AG04449 (cell line): ENCODE results near the gene REX1BD.
"Not testable (repeated sequence)": the region's sequence is repeated elsewhere in the genome, so short reads cannot be mapped to it uniquely, and the experiment has no call there.

Experiments used
- CTCF ChIA-PET: fragments of 350-600 bp; formaldehyde crosslinking; extraction: SDS; loops from one replicate; lab custom pipeline; 2021; ENCODE audit warnings: antibody characterized with exemption; lab: Yijun Ruan, JAX
- POLR2A ChIA-PET: fragments of 400-600, 350-600 bp; formaldehyde crosslinking; extraction: SDS; loops from one replicate; lab custom pipeline; 2020; ENCODE audit warnings: antibody characterized with exemption, inconsistent platforms; lab: Yijun Ruan, JAX
- DNase-seq: peaks from one replicate; pipeline ENCODE4 v3.0.0-alpha.2; 2010; ENCODE audit warnings: low read depth, low spot score
- H3K4me3 ChIP-seq: 2 replicates; pipeline ENCODE4 v1.5.1; 2011; ENCODE audit warnings: low read depth, mild to moderate bottlenecking, control low read depth, low read length
- CTCF ChIP-seq: IDR thresholded peaks from one replicate; pipeline ENCODE4 v1.5.1; 2011; ENCODE audit warnings: mild to moderate bottlenecking, moderate library complexity, low read length, control low read depth, inconsistent platforms; ENCODE audit not compliant: insufficient read depth; ENCODE audit errors: missing control alignments

REX1BD gene

DNA sequence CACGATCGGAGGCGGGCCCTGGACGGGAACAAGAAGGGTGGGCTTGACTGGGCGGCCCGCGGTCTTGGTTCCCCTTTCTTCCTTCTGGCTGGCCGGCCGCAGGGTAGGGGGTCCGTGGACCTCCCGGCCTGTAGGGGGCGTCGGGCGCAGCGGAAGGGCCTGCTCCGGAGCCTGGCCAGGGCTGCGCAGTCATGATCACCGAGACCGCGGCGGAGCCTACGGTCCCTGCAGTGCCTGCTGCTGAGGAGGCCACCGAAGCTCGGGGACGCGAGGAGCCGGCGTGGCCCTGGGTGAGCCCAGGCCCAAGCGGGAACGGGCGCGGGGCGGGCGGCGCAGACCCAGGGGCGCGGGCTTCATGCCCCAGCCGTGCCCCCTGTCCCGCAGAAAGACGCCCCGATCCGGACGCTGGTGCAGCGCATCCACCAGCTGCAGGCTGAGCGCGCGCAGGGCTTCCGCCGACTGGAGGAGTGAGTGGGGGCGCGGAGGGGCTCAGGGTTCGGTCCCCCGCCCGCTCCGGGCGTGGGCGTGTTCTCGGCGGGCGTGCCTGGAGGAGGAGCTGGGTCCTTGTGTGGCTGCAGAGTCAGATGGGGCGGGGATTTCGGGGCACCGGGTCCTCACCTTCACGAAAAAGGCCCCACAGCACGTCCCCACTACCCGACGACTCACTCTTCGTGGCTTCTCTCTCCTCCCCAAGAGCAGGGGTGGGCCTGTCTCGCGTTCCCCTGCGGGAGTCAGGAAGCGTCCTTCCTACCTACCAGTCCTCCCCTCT lies at the start of gene REX1BD:
Gene REX1BD, plus strand, starts transcription at position 188 of the 769 bp plus-strand sequence. Its CDS starts 4 bp downstream, at position 192.
- H3K4me3 ChIP-seq: peak within 1 kb of the TSS; percentile 72
- TF ChIP-seq CTCF: peak; percentile 97
- DNase-seq: no peak
- POLR2A ChIA-PET: interaction anchor here (0.5 to 1.9 kb wide), 6 partner anchors 13 to 243 kb away, joined by 3 to 8 read pairs (median 4); partner anchors contain the start of genes KXD1, UBA52 and UPF1
- CTCF ChIA-PET: interaction anchor here (0.7 to 15.9 kb wide), 47 partner anchors 9 to 304 kb away, joined by 3 to 286 read pairs (median 4); partner anchors contain the start of genes COMP, ELL, KXD1 and SSBP4

GRCh38 chr19:18539372-18539771 lies 49.2 kb upstream of the REX1BD start:
- no peak for TF ChIP-seq CTCF
- DNase-seq: no peak
- POLR2A ChIA-PET: interaction anchor here (0.6 to 1.8 kb wide), 2 partner anchors 16 to 72 kb away, joined by 3 to 5 read pairs; no protein-coding TSS in a partner anchor
- no peak overlapping the region for H3K4me3 ChIP-seq
- CTCF ChIA-PET: interaction anchor here (1.0 kb wide), 1 partner anchor 8 kb away, joined by 3 read pairs; no protein-coding TSS in a partner anchor

DNA sequence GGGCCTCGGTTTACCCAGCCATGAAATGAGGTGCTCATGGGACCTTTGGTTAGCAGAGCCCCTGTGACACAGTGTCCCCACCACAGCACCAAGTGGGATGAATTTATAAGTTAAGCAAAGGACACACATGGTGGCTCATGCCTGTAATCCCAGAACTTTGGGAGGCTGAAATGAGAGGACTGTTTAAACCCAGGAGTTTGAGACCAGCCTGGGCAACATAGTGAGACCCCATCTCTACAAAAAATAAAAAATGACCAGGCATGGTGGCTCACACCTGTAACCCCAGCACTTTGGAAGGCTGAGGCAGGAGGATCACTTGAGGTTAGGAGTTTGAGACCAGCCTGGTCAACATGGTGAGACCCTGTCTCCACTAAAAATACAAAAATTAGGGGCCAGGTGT lies 48.4 kb upstream of the REX1BD start:
- POLR2A ChIA-PET: interaction anchor here (1.8 kb wide), 1 partner anchor 17 kb away, joined by 5 read pairs; no protein-coding TSS in a partner anchor
- H3K4me3 ChIP-seq, DNase-seq: not testable (repeated sequence)
- CTCF ChIA-PET: interaction anchor here (1.0 kb wide), 1 partner anchor 9 kb away, joined by 3 read pairs; no protein-coding TSS in a partner anchor

GRCh38 chr19:18541258-18541991 lies 47.2 kb upstream of the REX1BD start:
- ChIA-PET POLR2A (no interaction called here), CTCF (interaction anchor here (2.0 kb wide), 1 partner anchor 80 kb away, joined by 5 read pairs; no protein-coding TSS in a partner anchor)
- DNase-seq: no peak
- H3K4me3 ChIP-seq: peak overlapping the region; percentile 74
- no peak for TF ChIP-seq CTCF

GRCh38 chr19:18541992-18542940 lies 46.3 kb upstream of the REX1BD start:
- DNase-seq: no peak
- POLR2A ChIA-PET: interaction anchor here (0.7 to 1.0 kb wide), 2 partner anchors 92 to 236 kb away, joined by 3 read pairs; no protein-coding TSS in a partner anchor

More at GRCh38 chr19:18541992-18542940, 46.3 kb upstream of the REX1BD start:
- CTCF ChIA-PET: interaction anchor here (1.0 to 2.0 kb wide), 3 partner anchors 72 to 324 kb away, joined by 3 to 5 read pairs (median 3); no protein-coding TSS in a partner anchor
- TF ChIP-seq CTCF: no peak
- peak overlapping the region; percentile 74 for H3K4me3 ChIP-seq
